ENCODE data around the gene TNNT2.

The TNNT2 gene

DNA sequence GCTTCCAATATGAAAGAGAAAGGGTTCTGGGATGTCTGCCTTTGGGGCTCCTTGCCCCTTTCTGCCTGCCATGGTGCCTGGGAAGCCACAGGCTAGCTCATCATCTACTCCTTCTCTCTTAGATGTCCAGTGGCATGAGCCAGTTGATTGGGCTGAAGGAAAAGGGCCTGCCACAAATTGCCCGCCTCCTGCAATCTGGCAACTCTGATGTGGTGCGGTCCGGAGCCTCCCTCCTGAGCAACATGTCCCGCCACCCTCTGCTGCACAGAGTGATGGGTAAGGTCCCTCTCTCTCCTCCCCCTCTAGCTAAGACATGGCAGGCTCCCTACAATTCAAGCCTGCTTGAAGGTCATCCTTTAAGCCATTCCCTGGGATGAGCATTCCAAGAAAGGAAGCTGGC is 53.2 kb downstream of the TNNT2 start:
- no peak for DNase-seq
- Histone ChIP-seq H3K27me3 (replicated peaks; ENCODE audit: insufficient read depth, low read length) (peaks cover 66% of the 10 kb centered on the region), H2AFZ (ENCODE audit: low read length) (no peak overlapping the region), H3F3A (ENCODE audit: insufficient read depth, low read length) (no peaks in the 10 kb centered on the region), H3K4me1 (ENCODE audit: low read length) (no peaks in the 10 kb centered on the region), H3K9me3 (replicated peaks; ENCODE audit: insufficient read depth, low read length) (no peaks in the 10 kb centered on the region), H3K79me2 (ENCODE audit: low read length) (no peaks in the 10 kb centered on the region), H3K9me2 (replicated peaks; ENCODE audit: insufficient read depth, low read length) (no peaks in the 10 kb centered on the region), H4K20me1 (ENCODE audit: insufficient read depth, low read length) (no peaks in the 10 kb centered on the region), H3K4me3 (ENCODE audit: low read length) (no peak overlapping the region), H3K27ac (ENCODE audit: low read length) (no peak overlapping the region), H3K4me2 (ENCODE audit: low read depth, low read length) (no peak overlapping the region), H3K9ac (ENCODE audit: low read length) (no peak overlapping the region), H3K36me3 (replicated peaks; ENCODE audit: insufficient read depth, low read length) (no peaks in the 10 kb centered on the region)
- TF ChIP-seq, protein P1, sequence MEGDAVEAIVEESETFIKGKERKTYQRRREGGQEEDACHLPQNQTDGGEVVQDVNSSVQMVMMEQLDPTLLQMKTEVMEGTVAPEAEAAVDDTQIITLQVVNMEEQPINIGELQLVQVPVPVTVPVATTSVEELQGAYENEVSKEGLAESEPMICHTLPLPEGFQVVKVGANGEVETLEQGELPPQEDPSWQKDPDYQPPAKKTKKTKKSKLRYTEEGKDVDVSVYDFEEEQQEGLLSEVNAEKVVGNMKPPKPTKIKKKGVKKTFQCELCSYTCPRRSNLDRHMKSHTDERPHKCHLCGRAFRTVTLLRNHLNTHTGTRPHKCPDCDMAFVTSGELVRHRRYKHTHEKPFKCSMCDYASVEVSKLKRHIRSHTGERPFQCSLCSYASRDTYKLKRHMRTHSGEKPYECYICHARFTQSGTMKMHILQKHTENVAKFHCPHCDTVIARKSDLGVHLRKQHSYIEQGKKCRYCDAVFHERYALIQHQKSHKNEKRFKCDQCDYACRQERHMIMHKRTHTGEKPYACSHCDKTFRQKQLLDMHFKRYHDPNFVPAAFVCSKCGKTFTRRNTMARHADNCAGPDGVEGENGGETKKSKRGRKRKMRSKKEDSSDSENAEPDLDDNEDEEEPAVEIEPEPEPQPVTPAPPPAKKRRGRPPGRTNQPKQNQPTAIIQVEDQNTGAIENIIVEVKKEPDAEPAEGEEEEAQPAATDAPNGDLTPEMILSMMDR (IDR thresholded peaks at IDR 0.05; ENCODE audit: low read length), result no peak
- TF ChIP-seq EZH2 (optimal IDR thresholded peaks at IDR 0.05; ENCODE audit: low read depth, low read length) (no peak), EZH2phosphoT487 (IDR thresholded peaks at IDR 0.05; ENCODE audit: low read length) (no peak)

DNA sequence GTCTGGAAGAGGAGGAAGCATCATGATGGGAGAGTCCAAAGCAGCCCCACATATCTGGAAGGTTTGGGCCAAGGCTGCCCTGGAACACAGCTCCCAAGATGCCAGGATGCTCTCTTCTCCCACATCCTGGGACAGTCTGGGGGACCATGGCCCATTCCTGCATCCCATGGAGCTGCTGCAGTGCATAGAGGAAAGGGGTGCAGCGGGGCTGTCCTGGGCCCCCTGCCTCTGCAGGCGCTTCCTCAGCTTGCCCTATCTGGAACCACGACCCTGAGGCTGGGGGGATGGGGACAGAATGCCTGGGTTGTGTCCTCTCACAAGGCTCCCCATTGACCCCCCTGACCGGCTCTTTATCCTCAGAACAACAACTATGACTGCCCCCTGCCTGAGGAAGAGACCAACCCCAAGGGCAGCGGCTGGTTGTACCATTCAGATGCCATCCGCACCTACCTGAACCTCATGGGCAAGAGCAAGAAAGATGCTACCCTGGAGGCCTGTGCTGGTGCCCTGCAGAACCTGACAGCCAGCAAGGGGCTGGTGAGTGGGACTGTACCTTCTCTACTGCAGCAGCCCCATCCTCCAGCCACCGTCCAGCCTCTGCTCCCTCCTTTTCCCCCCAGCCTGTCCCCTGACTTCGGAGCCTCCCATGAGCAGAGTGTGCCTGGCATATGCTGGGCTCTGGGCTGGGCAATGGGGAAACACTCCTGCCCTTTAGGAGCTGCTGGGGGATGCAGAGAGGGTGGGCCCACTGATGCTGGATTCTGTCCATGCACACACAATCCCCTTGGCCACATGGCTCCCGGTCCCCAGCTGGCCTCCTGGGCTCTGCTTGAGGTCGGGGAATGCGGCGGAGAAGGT is 54.6 kb downstream of the TNNT2 start:
- H3F3A ChIP-seq (ENCODE audit: insufficient read depth, low read length), result no peaks in the 10 kb centered on the region
- TF ChIP-seq EZH2phosphoT487 (IDR thresholded peaks at IDR 0.05; ENCODE audit: low read length) (no peak), EZH2 (optimal IDR thresholded peaks at IDR 0.05; ENCODE audit: low read depth, low read length) (no peak)
- TF ChIP-seq, protein P1 (IDR thresholded peaks at IDR 0.05; ENCODE audit: low read length), result no peak
- H3K36me3 ChIP-seq (replicated peaks; ENCODE audit: insufficient read depth, low read length), result no peaks in the 10 kb centered on the region
- no peaks in the 10 kb centered on the region for H3K79me2 ChIP-seq (ENCODE audit: low read length)
- H4K20me1 ChIP-seq (ENCODE audit: insufficient read depth, low read length), result no peaks in the 10 kb centered on the region
- no peak overlapping the region for H3K4me2 ChIP-seq (ENCODE audit: low read depth, low read length)
- H3K4me1 ChIP-seq (ENCODE audit: low read length), result no peaks in the 10 kb centered on the region
- H3K27ac ChIP-seq (ENCODE audit: low read length), result no peak overlapping the region
- H3K9me3 ChIP-seq (replicated peaks; ENCODE audit: insufficient read depth, low read length), result no peaks in the 10 kb centered on the region
- H2AFZ ChIP-seq (ENCODE audit: low read length), result no peak overlapping the region
- H3K9me2 ChIP-seq (replicated peaks; ENCODE audit: insufficient read depth, low read length), result no peaks in the 10 kb centered on the region
- H3K4me3 ChIP-seq (ENCODE audit: low read length), result no peak overlapping the region
- H3K27me3 ChIP-seq (replicated peaks; ENCODE audit: insufficient read depth, low read length), result peaks cover 76% of the 10 kb centered on the region
- H3K9ac ChIP-seq (ENCODE audit: low read length), result no peak overlapping the region
- no peak for DNase-seq

DNA sequence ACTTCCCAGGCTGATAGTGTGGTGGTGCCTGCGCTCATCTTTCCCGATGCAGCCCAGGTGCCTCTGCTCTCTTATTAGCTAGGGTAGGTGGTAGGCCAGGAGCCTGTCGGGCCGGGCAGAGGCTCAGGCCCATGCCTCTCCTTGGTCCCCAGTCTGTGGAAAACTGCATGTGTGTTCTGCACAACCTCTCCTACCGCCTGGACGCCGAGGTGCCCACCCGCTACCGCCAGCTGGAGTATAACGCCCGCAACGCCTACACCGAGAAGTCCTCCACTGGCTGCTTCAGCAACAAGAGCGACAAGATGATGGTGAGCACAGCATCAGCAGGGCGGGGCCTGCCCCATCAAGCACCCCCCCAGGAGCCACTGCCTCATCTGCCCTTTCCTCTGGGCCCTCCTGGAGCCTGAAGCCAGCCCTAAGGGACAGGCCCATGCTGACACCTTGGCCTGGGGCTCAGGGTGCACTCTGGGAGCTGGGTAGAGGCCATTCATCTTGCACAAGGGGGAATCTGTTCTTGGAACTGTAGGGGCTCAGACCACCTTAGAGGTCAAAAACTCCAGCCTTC is 55.6 kb downstream of the TNNT2 start:
- TF ChIP-seq EZH2 (optimal IDR thresholded peaks at IDR 0.05; ENCODE audit: low read depth, low read length) (no peak), EZH2phosphoT487 (IDR thresholded peaks at IDR 0.05; ENCODE audit: low read length) (no peak)
- TF ChIP-seq, protein P1 (IDR thresholded peaks at IDR 0.05; ENCODE audit: low read length), result no peak

More for the DNA sequence above, 55.6 kb downstream of the TNNT2 start:
- Histone ChIP-seq H2AFZ (ENCODE audit: low read length) (no peak overlapping the region), H3K27me3 (replicated peaks; ENCODE audit: insufficient read depth, low read length) (peaks cover 79% of the 10 kb centered on the region), H3K9ac (ENCODE audit: low read length) (no peak overlapping the region), H3K36me3 (replicated peaks; ENCODE audit: insufficient read depth, low read length) (no peaks in the 10 kb centered on the region), H3K27ac (ENCODE audit: low read length) (no peak overlapping the region), H4K20me1 (ENCODE audit: insufficient read depth, low read length) (no peaks in the 10 kb centered on the region), H3K4me1 (ENCODE audit: low read length) (no peaks in the 10 kb centered on the region), H3K9me3 (replicated peaks; ENCODE audit: insufficient read depth, low read length) (no peaks in the 10 kb centered on the region), H3K79me2 (ENCODE audit: low read length) (no peaks in the 10 kb centered on the region), H3K4me3 (ENCODE audit: low read length) (no peak overlapping the region), H3F3A (ENCODE audit: insufficient read depth, low read length) (no peaks in the 10 kb centered on the region), H3K9me2 (replicated peaks; ENCODE audit: insufficient read depth, low read length) (no peaks in the 10 kb centered on the region), H3K4me2 (ENCODE audit: low read depth, low read length) (no peak overlapping the region)
- no peak for DNase-seq
